HL-60 (cell line): ENCODE measurements around the gene COX4I1.

ENCODE experiments used
- DNase-seq, 2 experiments: peaks; one replicate each; pipeline ENCODE4 v3.0.0-alpha.2; 2010 to 2020; ENCODE audit warnings: low read depth in 1 of 2, low spot score in 1 of 2
- H3K27ac ChIP-seq: fragments of 250-450 bp; sonication (Bioruptor Pico); replicated peaks from 2 replicates; pipeline ENCODE4 v1.5.1; 2020; ENCODE audit warnings: mild to moderate bottlenecking, moderate library complexity
- H3K27me3 ChIP-seq: fragments of 250-450 bp; sonication (Bioruptor Pico); 2 replicates; pipeline ENCODE4 v1.5.1; 2021; ENCODE audit warnings: mild to moderate bottlenecking, moderate library complexity; ENCODE audit not compliant: insufficient read depth, poor library complexity, severe bottlenecking
- H3K4me3 ChIP-seq: replicated peaks from 2 replicates; pipeline ENCODE4 v1.5.1; 2011; ENCODE audit warnings: mild to moderate bottlenecking, control low read depth, low read length; ENCODE audit not compliant: insufficient read depth
- CTCF ChIP-seq: IDR thresholded peaks from one replicate; pipeline ENCODE4 v1.5.1; 2011; ENCODE audit warnings: low read length, control low read depth, inconsistent platforms; ENCODE audit not compliant: insufficient read depth
- GABPA ChIP-seq: IDR thresholded peaks from 2 replicates; pipeline ENCODE4 v1.6.1; 2012; ENCODE audit warnings: low read depth
- POLR2AphosphoS5 ChIP-seq: IDR thresholded peaks from 2 replicates; pipeline ENCODE4 v1.6.1; 2012; ENCODE audit warnings: low read depth
- REST ChIP-seq: IDR thresholded peaks from 2 replicates; pipeline ENCODE4 v1.6.1; 2012; ENCODE audit warnings: low read depth; ENCODE audit not compliant: insufficient replicate concordance
- SPI1 ChIP-seq: IDR thresholded peaks from 2 replicates; pipeline ENCODE4 v1.6.1; 2012; ENCODE audit warnings: low read depth, mild to moderate bottlenecking, borderline replicate concordance

The COX4I1 gene

GRCh38 chr16:85842848-85843247 is 43.4 kb downstream of the COX4I1 start:
- no peak for TF ChIP-seq CTCF
- no peak for TF ChIP-seq POLR2AphosphoS5
- no peak for TF ChIP-seq REST
- TF ChIP-seq SPI1, result no peak
- TF ChIP-seq GABPA, result no peak
- no peaks in the 10 kb centered on the region for H3K27me3 ChIP-seq

GRCh38 chr16:85843471-85844168 is 44.1 kb downstream of the COX4I1 start:
- H3K27ac ChIP-seq, result no peak overlapping the region
- no peak overlapping the region for H3K4me3 ChIP-seq
- TF ChIP-seq REST, result no peak
- no peak for TF ChIP-seq SPI1
- no peak for TF ChIP-seq CTCF
- TF ChIP-seq POLR2AphosphoS5, result no peak
- TF ChIP-seq GABPA, result no peak
- no peak for DNase-seq
- no peaks in the 10 kb centered on the region for H3K27me3 ChIP-seq

More at GRCh38 chr16:85842848-85843247, 43.4 kb downstream of the COX4I1 start:
- Histone ChIP-seq H3K27ac (no peak overlapping the region), H3K4me3 (no peak overlapping the region)
- no peak for DNase-seq

GRCh38 chr16:85844169-85844481 is 44.6 kb downstream of the COX4I1 start:
- no peaks in the 10 kb centered on the region for H3K27me3 ChIP-seq
- no peak overlapping the region for H3K4me3 ChIP-seq
- no peak overlapping the region for H3K27ac ChIP-seq
- no peak for DNase-seq
- TF ChIP-seq POLR2AphosphoS5 (no peak), CTCF (no peak), SPI1 (no peak), REST (no peak), GABPA (no peak)
